Naive thymus-derived CD4-positive, alpha-beta T cell (primary cell): ENCODE data around the gene GALNT7. TPM values are rescaled to one million over a fixed set of nuclear protein-coding genes. Genes with fewer than 3 reads are reported as not detected.
A peak's percentile ranks its signal among the peaks of the same experiment; 100 is the strongest.

Experiments
- ATAC-seq: fragments of 150-1000 bp; cut with Tn5 transposase; 2 replicates; pipeline ENCODE4 v1.10.0; 2021; ENCODE audit warnings: mild to moderate bottlenecking, moderate library complexity
- CTCF ChIA-PET: fragments of 350-600 bp; sonication (Branson Sonifier 250); formaldehyde crosslinking; loops from one replicate; lab custom pipeline; 2021; ENCODE audit warnings: antibody characterized with exemption; lab: Charles Lee
- POLR2A ChIA-PET: fragments of 350-600 bp; sonication (Branson Sonifier 250); formaldehyde crosslinking; loops from one replicate; lab custom pipeline; 2021; ENCODE audit warnings: antibody characterized with exemption, inconsistent platforms; lab: Charles Lee
- DNase-seq, 9 donors: peaks; one replicate each; pipeline versions ENCODE4 v3.0.0 to v3.0.0-alpha.2; 2020 to 2022; ENCODE audit warnings: mixed read lengths in 1 of 9
- H3K27ac ChIP-seq: one replicate; pipeline ENCODE4 v1.7.0; 2013; ENCODE audit warnings: mild to moderate bottlenecking, low read depth, low read length, moderate library complexity
- H3K27me3 ChIP-seq, 2 donors: one replicate each; pipeline ENCODE4 v1.7.0; 2013; ENCODE audit warnings: low read length in 2 of 2, mild to moderate bottlenecking in 2 of 2, moderate library complexity in 2 of 2; ENCODE audit not compliant: control insufficient read depth in 2 of 2, insufficient read depth in 2 of 2
- H3K36me3 ChIP-seq, 3 experiments: 1 replicate in 2 of 3; 2 replicates in 1 of 3; pipeline ENCODE4 v1.7.0; 2013; ENCODE audit warnings: low read length in 3 of 3, mild to moderate bottlenecking in 3 of 3, moderate library complexity in 1 of 3; ENCODE audit not compliant: insufficient read depth in 3 of 3, control insufficient read depth in 2 of 3
- H3K4me1 ChIP-seq, 2 donors: one replicate each; pipeline ENCODE4 v1.7.0; 2013; ENCODE audit warnings: low read length in 2 of 2, mild to moderate bottlenecking in 2 of 2, moderate library complexity in 1 of 2; ENCODE audit not compliant: control insufficient read depth in 2 of 2, insufficient read depth in 2 of 2
- H3K4me3 ChIP-seq: 2 replicates; pipeline ENCODE4 v1.7.0; 2013; ENCODE audit warnings: mild to moderate bottlenecking, low read length
- H3K9me3 ChIP-seq, 3 experiments: 1 replicate in 2 of 3; 2 replicates in 1 of 3; pipeline ENCODE4 v1.7.0; 2013; ENCODE audit warnings: low read length in 3 of 3; ENCODE audit not compliant: control insufficient read depth in 2 of 3
- H3K27ac Mint-ChIP-seq, 9 donors: one replicate each; pipeline ENCODE4 v1.8.0; 2020 to 2022; ENCODE audit warnings: mixed read lengths in 9 of 9, mild to moderate bottlenecking in 8 of 9, moderate library complexity in 5 of 9, inconsistent platforms in 2 of 9
- H3K27me3 Mint-ChIP-seq, 5 donors: one replicate each; pipeline ENCODE4 v1.8.0; 2021 to 2022; ENCODE audit warnings: mixed read lengths in 5 of 5, mild to moderate bottlenecking in 1 of 5
- H3K36me3 Mint-ChIP-seq, 5 donors: one replicate each; pipeline ENCODE4 v1.8.0; 2020 to 2022; ENCODE audit warnings: mixed read lengths in 5 of 5, mild to moderate bottlenecking in 3 of 5, inconsistent platforms in 1 of 5
- H3K4me1 Mint-ChIP-seq, 7 donors: one replicate each; pipeline ENCODE4 v1.8.0; 2020 to 2022; ENCODE audit warnings: mixed read lengths in 7 of 7, mild to moderate bottlenecking in 3 of 7, inconsistent platforms in 1 of 7
- H3K4me3 Mint-ChIP-seq, 10 donors: one replicate each; pipeline ENCODE4 v1.8.0; 2020 to 2022; ENCODE audit warnings: mild to moderate bottlenecking in 10 of 10, mixed read lengths in 10 of 10, moderate library complexity in 6 of 10, inconsistent platforms in 2 of 10
- H3K9me3 Mint-ChIP-seq, 11 donors: one replicate each; pipeline ENCODE4 v1.8.0; 2020 to 2022; ENCODE audit warnings: mixed read lengths in 11 of 11, mild to moderate bottlenecking in 4 of 11, inconsistent platforms in 1 of 11, moderate library complexity in 1 of 11
- intact Hi-C, 2 donors: fragments of 100-400 bp; cut with micrococcal nuclease; formaldehyde crosslinking; loops; one replicate each; pipeline ENCODE4 v1.15.1; 2023
- polyA plus RNA-seq, 2 donors: library from polyadenylated mRNA; unstranded; fragments of 300-500 nt; fragmentation: Illumina TruSeq; gene quantifications; one replicate each; pipeline ENCODE4 v1.2.3, GENCODE V29; 2021
- total RNA-seq, 6 experiments: library from RNA in 5 of 6; stranded (reverse) in 5 of 6; gene quantifications; 1 replicate in 5 of 6; 2 replicates in 1 of 6; pipeline ENCODE4 v1.2.3 and lab custom pipeline; 2021 to 2026

GALNT7 gene
- total and polyA plus RNA-seq, 7 experiments from 2014 or later: 8.3 to 24.1 (median 16.8) TPM

DNA sequence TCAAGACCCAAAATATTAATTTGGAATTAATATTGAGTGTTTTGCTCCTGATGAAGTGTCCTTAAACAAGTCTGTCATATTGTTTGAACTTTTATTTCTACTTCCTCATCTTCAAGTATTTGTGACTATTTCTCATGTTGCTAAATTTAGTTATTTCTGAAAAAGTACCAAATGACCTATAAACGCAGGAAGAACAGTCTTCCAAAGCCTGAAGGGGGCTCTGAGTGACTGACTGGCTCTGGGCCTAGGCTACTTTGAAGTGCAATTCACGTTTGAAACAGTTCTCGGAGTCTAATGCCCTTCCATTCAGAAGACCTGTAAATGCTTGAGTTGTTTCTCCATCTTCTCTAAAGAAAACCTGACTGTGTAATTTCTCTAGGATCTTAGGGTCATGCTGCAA lies 26.5 kb downstream of the GALNT7 start:
- intact Hi-C loops: no loop called here
- H3K27ac ChIP-seq: no peak overlapping the region
- H3K27me3 Mint-ChIP-seq: no peaks in the 10 kb centered on the region

DNA sequence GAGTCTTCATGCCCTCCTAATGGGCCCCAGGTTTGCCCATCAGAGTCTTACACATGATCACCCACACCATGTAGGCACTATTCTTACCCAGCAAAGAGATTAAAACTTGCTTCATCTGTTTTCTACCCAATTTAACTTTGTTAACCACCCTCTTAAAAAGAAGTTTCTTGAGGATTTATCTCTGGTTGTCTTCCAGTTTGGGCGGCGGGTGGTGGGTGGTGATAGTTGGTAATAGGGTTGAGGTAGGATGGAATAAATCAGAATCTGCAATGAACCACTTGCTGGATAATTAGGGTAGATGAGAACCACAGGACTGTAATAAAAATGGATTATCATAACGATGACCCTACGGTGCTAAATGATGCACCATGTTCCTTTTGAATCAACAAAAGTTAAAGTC lies 30.9 kb downstream of the GALNT7 start:
- H3K4me3 Mint-ChIP-seq: no peak overlapping the region
- no peak for DNase-seq
- Histone ChIP-seq H3K4me3 (no peak overlapping the region), H3K4me1 (no peaks in the 10 kb centered on the region), H3K27ac (no peak overlapping the region), H3K36me3 (no peaks in the 10 kb centered on the region), H3K9me3 (peaks cover 0 to 5% (median 0%) of the 10 kb centered on the region in 3 experiments), H3K27me3 (no peaks in the 10 kb centered on the region)
- POLR2A ChIA-PET: interaction anchor here (0.6 kb wide), 1 partner anchor 44 kb away, joined by 3 read pairs; no protein-coding TSS in a partner anchor
- peaks cover 0 to 24% (median 13%) of the 10 kb centered on the region in 11 donors for H3K9me3 Mint-ChIP-seq
- no peaks in the 10 kb centered on the region for H3K27me3 Mint-ChIP-seq
- peaks cover 2 to 25% (median 17%) of the 10 kb centered on the region in 5 donors for H3K36me3 Mint-ChIP-seq
- no peak for ATAC-seq
- no peak overlapping the region for H3K27ac Mint-ChIP-seq
- intact Hi-C loops: no loop called here
- CTCF ChIA-PET: interaction anchor here (0.5 kb wide), 1 partner anchor 73 kb away, joined by 5 read pairs; no protein-coding TSS in a partner anchor
- H3K4me1 Mint-ChIP-seq: peaks cover 0 to 32% (median 13%) of the 10 kb centered on the region in 7 donors

More for the DNA sequence above, 26.5 kb downstream of the GALNT7 start:
- no peak for DNase-seq
- POLR2A ChIA-PET: no interaction called here
- peaks cover 0 to 4% (median 0%) of the 10 kb centered on the region in 5 donors for H3K36me3 Mint-ChIP-seq
- Histone ChIP-seq H3K4me1 (peaks cover 0 to 5% of the 10 kb centered on the region in 2 donors), H3K4me3 (no peak overlapping the region), H3K9me3 (no peaks in the 10 kb centered on the region), H3K27me3 (no peaks in the 10 kb centered on the region), H3K36me3 (no peaks in the 10 kb centered on the region)
- H3K4me1 Mint-ChIP-seq: peaks cover 19 to 53% (median 37%) of the 10 kb centered on the region in 7 donors
- no peak overlapping the region for H3K4me3 Mint-ChIP-seq
- H3K27ac Mint-ChIP-seq: no peak overlapping the region
- no peak for ATAC-seq
- H3K9me3 Mint-ChIP-seq: peaks cover 0 to 1% (median 0%) of the 10 kb centered on the region in 11 donors
- CTCF ChIA-PET: no interaction called here

DNA sequence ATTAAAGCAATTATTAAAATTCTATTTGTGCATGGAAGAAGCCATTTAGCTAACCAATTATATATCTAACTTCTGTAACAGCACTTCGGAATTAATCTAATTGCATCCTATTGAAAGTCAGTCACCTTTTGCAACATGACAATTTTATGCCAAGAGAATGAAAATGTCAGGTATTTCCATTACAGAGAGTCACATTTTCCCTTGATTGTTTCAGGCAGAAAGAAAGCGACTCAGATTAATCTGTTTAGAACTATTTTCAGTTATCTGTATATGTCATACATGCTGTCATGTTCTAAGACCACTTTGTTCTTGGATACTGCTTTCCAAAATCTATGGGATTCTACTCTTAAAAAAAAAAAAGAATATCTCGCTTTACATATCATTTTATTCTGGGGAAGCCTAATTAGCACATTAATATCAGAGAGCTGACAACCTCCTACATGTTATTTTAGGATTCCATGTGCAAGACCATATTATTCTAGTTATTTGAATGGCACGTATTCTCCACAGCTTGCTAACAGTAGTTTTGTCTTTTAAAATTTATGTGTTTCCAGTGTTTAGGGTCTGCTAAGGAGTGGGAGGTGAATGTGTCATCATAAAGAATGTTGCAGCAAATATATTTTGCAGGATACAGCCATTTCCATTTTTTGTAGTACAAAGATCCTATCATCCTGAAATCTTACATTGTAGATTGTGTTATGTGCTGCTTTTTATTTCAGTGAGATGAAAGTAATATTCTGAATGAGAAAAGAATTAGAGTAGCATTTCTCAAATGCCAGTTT lies 31.7 kb downstream of the GALNT7 start:
- Histone ChIP-seq H3K4me1 (no peaks in the 10 kb centered on the region), H3K27me3 (no peaks in the 10 kb centered on the region), H3K36me3 (no peaks in the 10 kb centered on the region), H3K9me3 (peaks cover 0 to 5% (median 0%) of the 10 kb centered on the region in 3 experiments), H3K27ac (no peak overlapping the region), H3K4me3 (no peak overlapping the region)
- Mint-ChIP-seq H3K4me1 (peaks cover 0 to 26% (median 10%) of the 10 kb centered on the region in 7 donors), H3K27me3 (no peaks in the 10 kb centered on the region), H3K9me3 (peaks cover 0 to 26% (median 15%) of the 10 kb centered on the region in 11 donors), H3K36me3 (peaks cover 5 to 29% (median 24%) of the 10 kb centered on the region in 5 donors), H3K27ac (no peak overlapping the region), H3K4me3 (no peak overlapping the region)
- POLR2A ChIA-PET: interaction anchor here (0.6 kb wide), 1 partner anchor 44 kb away, joined by 3 read pairs; no protein-coding TSS in a partner anchor
- CTCF ChIA-PET: interaction anchor here (0.5 kb wide), 1 partner anchor 73 kb away, joined by 5 read pairs; no protein-coding TSS in a partner anchor
- DNase-seq: no peak
- ATAC-seq: no peak
- intact Hi-C loops: no loop called here

DNA sequence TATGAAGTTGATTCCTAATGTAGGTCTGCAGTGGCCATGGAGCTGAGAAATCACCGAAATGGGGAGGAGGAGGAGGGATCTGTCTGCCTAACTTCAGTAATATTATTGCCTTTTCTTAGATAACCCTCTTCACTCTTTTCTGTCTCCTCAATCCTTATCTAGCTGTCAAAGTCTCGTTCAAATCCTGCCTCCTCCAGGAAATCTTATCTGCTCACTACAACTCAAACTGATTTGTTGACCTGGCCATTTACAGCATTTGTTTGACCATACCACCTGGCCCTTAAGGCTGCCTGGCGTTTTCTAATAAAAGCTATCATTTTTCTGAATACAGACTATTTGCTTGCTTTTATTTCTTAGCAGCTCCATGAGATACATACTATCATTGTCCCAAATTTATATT lies 33.8 kb downstream of the GALNT7 start:
- Mint-ChIP-seq H3K27me3 (no peaks in the 10 kb centered on the region), H3K4me1 (peaks cover 0 to 28% (median 8%) of the 10 kb centered on the region in 7 donors), H3K4me3 (no peak overlapping the region), H3K27ac (peak overlapping the region in 1 of 9 donors; percentile 43), H3K9me3 (peaks cover 0 to 29% (median 15%) of the 10 kb centered on the region in 11 donors), H3K36me3 (peaks cover 7 to 47% (median 29%) of the 10 kb centered on the region in 5 donors)
- no peaks in the 10 kb centered on the region for H3K27me3 ChIP-seq
- H3K4me3 ChIP-seq: no peak overlapping the region
- ChIA-PET CTCF (no interaction called here), POLR2A (no interaction called here)
- intact Hi-C loops: no loop called here
- H3K9me3 ChIP-seq: peaks cover 0 to 5% (median 0%) of the 10 kb centered on the region in 3 experiments
- ATAC-seq (no peak), DNase-seq (no peak)
- H3K36me3 ChIP-seq: no peaks in the 10 kb centered on the region
- H3K4me1 ChIP-seq: no peaks in the 10 kb centered on the region
- H3K27ac ChIP-seq: no peak overlapping the region

DNA sequence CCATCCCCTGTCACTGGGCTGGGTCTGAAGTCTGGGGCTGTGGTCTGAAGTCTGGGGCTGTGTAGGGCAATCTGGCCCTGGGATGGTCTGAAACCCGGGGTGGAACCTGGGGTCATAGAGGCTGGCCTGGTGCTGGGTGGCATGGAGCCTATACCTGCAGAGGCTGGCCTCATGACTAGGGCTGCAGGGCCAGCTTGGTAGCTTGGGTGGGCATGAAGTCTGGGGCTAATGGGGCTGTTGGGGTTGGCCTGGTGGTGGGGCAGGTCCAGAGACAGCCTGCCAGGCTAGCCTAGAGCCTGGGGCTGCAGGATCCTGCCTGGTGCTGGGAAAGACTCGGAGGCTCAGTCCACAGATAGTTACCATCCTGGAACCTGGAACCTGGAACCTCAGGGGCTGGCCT lies 37.0 kb downstream of the GALNT7 start:
- ChIA-PET CTCF (no interaction called here), POLR2A (no interaction called here)
- H3K27me3 ChIP-seq: no peaks in the 10 kb centered on the region
- ATAC-seq (peak; percentile 4), DNase-seq (no peak)
- H3K36me3 Mint-ChIP-seq: peaks cover 7 to 60% (median 43%) of the 10 kb centered on the region in 5 donors
- H3K36me3 ChIP-seq: no peaks in the 10 kb centered on the region
- H3K27ac Mint-ChIP-seq: no peak overlapping the region
- H3K27ac ChIP-seq: no peak overlapping the region
- H3K4me3 ChIP-seq: no peak overlapping the region
- peaks cover 0 to 29% (median 15%) of the 10 kb centered on the region in 11 donors for H3K9me3 Mint-ChIP-seq
- H3K4me1 ChIP-seq: no peaks in the 10 kb centered on the region
- H3K27me3 Mint-ChIP-seq: no peaks in the 10 kb centered on the region
- H3K4me3 Mint-ChIP-seq: peak overlapping the region in 2 of 10 donors; percentile 14 to 17
- H3K4me1 Mint-ChIP-seq: peaks cover 0 to 20% (median 14%) of the 10 kb centered on the region in 7 donors
- intact Hi-C loops: no loop called here
- H3K9me3 ChIP-seq: peaks cover 0 to 5% (median 0%) of the 10 kb centered on the region in 3 experiments

DNA sequence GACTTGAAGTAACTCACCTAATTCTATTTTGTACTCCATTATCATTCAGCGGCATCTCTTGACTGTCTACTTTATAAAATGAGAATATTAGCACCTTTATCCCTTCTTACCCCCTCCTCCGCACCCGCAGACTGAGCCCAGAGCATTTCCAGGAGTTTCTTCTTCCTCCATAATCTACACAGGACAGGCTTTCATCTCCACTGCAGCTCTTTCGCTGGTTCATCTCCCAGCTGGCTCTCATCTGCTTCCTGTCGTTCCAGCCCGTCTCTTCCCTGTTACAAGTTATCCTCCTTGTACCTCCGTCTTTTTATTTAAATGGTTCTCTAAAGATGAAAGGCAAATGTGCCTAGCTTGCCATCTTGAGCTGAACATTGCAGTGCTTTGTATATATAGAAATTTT lies 39.8 kb downstream of the GALNT7 start:
- Mint-ChIP-seq H3K27me3 (no peaks in the 10 kb centered on the region), H3K4me3 (no peak overlapping the region), H3K9me3 (peaks cover 0 to 17% (median 11%) of the 10 kb centered on the region in 11 donors), H3K4me1 (peaks cover 3 to 36% (median 21%) of the 10 kb centered on the region in 7 donors), H3K27ac (no peak overlapping the region), H3K36me3 (peaks cover 7 to 54% (median 33%) of the 10 kb centered on the region in 5 donors)
- ChIA-PET CTCF (no interaction called here), POLR2A (no interaction called here)
- intact Hi-C loops: no loop called here
- ATAC-seq (no peak), DNase-seq (no peak)
- Histone ChIP-seq H3K4me1 (no peaks in the 10 kb centered on the region), H3K36me3 (no peaks in the 10 kb centered on the region), H3K4me3 (no peak overlapping the region), H3K27ac (no peak overlapping the region), H3K27me3 (no peaks in the 10 kb centered on the region), H3K9me3 (peaks cover 0 to 5% (median 0%) of the 10 kb centered on the region in 3 experiments)
